Astrocyte of the spinal cord (primary cell): Measurements from ENCODE around the gene CREBBP.
"Not testable (repeated sequence)": the region's sequence is repeated elsewhere in the genome, so short reads cannot be mapped to it uniquely, and the experiment has no call there.

Source experiments
- DNase-seq: peaks from one replicate; pipeline ENCODE4 v3.0.0; 2011; ENCODE audit warnings: low read depth, low spot score
- H3K4me3 ChIP-seq: 2 replicates; pipeline ENCODE4 v1.5.1; 2011; ENCODE audit warnings: low read depth, mild to moderate bottlenecking, low read length, moderate library complexity
- in situ Hi-C: cut with HindIII; loops from 2 replicates; pipeline ENCODE4 v1.10.0; 2017; ENCODE audit warnings: low sequenced_read_pairs
- TF ChIP-seq, protein P1 (sequence below): IDR thresholded peaks from 2 replicates; pipeline ENCODE4 v1.5.1; 2012; ENCODE audit warnings: low read depth, mild to moderate bottlenecking, low read length, inconsistent platforms

The CREBBP gene

DNA sequence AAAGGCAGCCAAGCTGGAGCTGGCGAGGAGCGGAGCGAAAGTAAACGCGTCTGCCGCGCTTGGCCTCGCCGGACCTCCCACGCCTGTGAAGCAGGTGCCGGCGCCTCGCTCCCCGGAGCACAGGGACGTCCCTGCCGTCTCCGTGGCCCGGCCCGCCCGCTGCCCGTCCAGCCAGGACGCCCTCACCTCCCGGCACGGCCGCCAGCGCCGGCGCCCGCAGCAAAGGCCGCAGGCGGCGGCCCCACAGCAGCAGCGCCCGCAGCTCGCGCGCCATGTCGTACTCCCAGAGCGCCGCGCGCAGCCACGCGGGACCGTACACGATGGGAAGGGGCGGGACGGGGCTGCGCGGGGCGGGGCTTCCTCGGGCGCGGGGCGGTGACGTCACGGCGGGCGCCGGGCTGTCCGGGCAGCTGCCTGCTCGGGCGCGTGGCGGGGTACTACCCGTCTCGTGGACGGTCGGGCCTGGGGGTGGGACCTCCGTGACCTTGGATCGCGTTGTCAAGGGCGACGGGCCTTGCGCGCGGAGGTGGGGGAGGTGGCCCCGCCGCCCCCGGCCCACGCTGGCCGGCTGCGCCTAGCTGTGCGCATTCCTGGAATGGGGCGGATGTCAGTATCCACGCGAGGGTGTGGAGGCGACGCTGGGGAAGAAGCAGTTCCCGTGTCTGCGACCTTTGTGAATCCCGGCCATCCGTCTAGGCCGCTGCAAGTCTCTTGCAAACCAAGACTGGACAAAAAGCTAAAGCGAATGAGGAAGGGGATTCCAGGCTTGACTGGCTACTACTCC, 163.1 kb downstream of the CREBBP start, which contains the start of gene TRAP1:
TSS of gene TRAP1 (minus strand) at position 290 of the 784 bp plus-strand sequence. CDS start at position 274, 16 bp downstream.
- peak within 1 kb of the TSS; percentile 96 for H3K4me3 ChIP-seq
- in situ Hi-C loops: no loop called here
- TF ChIP-seq, protein P1, sequence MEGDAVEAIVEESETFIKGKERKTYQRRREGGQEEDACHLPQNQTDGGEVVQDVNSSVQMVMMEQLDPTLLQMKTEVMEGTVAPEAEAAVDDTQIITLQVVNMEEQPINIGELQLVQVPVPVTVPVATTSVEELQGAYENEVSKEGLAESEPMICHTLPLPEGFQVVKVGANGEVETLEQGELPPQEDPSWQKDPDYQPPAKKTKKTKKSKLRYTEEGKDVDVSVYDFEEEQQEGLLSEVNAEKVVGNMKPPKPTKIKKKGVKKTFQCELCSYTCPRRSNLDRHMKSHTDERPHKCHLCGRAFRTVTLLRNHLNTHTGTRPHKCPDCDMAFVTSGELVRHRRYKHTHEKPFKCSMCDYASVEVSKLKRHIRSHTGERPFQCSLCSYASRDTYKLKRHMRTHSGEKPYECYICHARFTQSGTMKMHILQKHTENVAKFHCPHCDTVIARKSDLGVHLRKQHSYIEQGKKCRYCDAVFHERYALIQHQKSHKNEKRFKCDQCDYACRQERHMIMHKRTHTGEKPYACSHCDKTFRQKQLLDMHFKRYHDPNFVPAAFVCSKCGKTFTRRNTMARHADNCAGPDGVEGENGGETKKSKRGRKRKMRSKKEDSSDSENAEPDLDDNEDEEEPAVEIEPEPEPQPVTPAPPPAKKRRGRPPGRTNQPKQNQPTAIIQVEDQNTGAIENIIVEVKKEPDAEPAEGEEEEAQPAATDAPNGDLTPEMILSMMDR: no peak
- peak; percentile 78 for DNase-seq

DNA sequence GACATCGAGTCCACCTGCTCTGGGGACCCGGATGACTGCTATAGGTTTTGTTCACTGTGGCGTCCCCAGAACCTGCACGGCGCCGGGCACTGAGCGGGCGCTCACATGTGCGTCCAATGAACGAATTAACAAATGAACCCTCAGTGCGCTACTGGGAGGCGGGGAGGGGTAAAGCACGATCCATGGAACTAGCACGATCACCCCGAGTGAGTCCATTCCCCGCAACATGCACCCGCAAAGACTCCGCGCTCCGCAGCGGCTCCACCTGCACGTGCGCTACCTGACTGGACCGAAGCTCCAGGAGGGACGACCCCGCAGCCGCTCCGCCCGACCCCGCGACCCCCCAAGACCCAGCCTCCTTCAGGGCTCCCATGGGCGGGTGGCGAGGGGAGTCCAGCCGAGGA, 163.7 kb downstream of the CREBBP start:
- in situ Hi-C loops: no loop called here
- H3K4me3 ChIP-seq: peak overlapping the region; percentile 96
- TF ChIP-seq, protein P1: no peak
- DNase-seq: no peak

DNA sequence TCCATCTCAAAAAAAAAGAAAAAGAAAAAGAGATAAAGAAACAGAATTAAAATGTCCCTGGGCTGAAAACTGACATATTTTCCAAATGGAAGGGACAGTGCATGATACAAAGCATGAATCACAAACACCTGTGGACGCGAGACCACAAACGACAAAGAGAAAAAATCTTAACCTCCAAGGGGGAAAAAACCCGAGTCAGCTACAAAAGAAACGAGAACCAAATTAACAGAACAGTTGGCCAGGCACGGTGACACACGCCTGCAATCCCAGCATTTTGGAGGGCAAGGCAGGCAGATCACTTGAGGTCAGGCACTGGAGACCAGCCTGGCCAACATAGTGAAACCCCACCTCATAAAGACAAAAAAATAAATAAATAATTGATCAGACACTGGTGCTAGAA, 165.1 kb downstream of the CREBBP start:
- TF ChIP-seq, protein P1: no peak
- no peak overlapping the region for H3K4me3 ChIP-seq
- DNase-seq: no peak
- in situ Hi-C loops: no loop called here

DNA sequence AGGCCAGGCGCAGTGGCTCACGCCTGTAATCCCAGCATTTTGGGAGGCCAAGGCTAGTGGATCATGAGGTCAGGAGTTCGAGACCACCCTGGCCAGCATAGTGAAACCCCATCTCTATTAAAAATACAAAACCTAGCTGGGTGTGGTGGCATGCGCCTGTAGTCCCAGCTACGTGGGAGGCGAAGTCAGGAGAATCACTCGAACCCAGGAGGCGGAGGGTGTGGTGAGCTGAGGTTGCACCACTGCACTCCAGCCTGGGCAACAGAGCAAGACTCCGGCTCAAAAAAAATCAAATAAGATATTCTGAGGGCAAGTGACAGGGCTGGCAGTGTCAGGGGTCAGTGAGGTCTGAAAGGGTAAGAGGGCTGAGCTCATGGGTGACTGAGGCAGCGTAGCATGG, 166.1 kb downstream of the CREBBP start:
- H3K4me3 ChIP-seq, in situ Hi-C loops, DNase-seq: not testable (repeated sequence)

DNA sequence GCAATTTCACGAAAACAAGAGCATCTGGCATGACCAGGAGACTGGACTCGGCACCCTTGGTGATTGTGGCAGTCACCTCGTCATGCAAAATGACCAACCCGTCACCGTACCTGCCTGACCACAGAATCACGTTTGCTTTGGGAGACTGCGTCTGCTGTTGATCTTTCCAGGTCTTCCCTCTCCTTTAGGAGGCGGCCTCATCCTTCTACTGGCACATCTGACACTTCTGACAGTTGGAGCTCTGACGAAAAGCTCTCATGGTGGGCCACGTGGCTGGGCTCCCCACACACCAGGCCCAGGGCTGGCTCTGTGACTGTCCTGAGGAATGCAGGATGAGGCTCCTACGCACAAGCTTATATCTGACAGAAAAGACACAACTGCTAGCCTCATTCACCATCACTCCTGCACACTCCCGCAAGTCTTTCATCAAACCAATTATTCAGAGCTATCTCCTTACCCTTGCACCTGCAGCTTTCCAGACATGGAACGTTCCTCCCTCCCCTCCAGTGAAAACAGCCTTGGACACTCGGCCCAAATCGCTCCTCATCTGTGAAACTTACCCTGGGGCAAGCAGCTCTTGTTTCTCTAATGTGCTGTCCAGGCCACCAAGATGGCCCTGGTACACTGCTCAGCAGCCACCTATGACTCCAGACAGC, 166.8 kb downstream of the CREBBP start:
- H3K4me3 ChIP-seq: no peak overlapping the region
- in situ Hi-C loops: no loop called here
- TF ChIP-seq, protein P1: no peak
- no peak for DNase-seq

DNA sequence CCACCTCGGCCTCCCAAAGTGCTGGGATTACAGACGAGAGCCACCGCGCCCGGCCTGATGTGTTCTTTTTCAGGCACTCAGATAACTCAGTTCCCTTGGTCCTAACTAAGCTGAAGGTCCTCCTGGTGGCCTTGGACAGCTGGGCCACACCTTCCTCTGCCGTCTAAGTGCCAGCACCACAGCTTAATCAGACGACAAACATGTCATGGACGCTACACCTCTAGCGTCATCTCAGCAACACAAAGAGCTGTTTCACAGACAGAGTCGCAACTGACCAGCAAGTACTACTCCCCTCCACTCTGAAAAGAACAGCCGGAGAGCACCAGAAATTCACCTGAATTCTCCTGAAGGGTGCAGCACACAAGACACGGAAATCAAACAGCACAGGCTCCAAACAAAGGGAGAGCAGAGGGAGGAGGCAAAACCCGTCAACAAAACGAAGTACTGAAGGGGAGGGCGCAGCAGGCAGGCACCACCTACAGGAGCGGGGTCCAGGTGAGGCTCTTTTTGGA, 167.6 kb downstream of the CREBBP start:
- DNase-seq: no peak
- in situ Hi-C loops: no loop called here
- TF ChIP-seq, protein P1: no peak
- no peak overlapping the region for H3K4me3 ChIP-seq
